Left renal cortex interstitium (tissue), 4 donors: ENCODE data around the gene SERPINE1. TPM values are rescaled to one million over a fixed set of nuclear protein-coding genes. Genes with fewer than 3 reads are reported as not detected.
"Not testable (repeated sequence)": the region's sequence is repeated elsewhere in the genome, so short reads cannot be mapped to it uniquely, and the experiment has no call there.

Experiments
- DNase-seq, 4 donors: peaks; one replicate each; pipeline ENCODE4 v3.0.0-alpha.2; 2013; ENCODE audit warnings: low read depth in 4 of 4, low spot score in 2 of 4, missing footprints in 1 of 4
- polyA plus RNA-seq, 4 donors: library from polyadenylated mRNA; unstranded; fragments of 120-200 nt; gene quantifications; one replicate each; pipeline ENCODE4 v1.2.1, GENCODE V29; 2013; ENCODE audit not compliant: insufficient read length in 4 of 4

Gene SERPINE1
- 1 to 10 TPM in 2 of 4 donors, under 1 TPM in 2; 0.72 to 5.8 (median 1.2) TPM for polyA plus RNA-seq

GRCh38 chr7:101126651-101127459, at the start of gene SERPINE1:
Gene SERPINE1 (plus strand): TSS chr7:101127104. CDS start chr7:101128394, 1,290 bp downstream.
- peak in 3 of 4 donors; percentile 70 to 87 (median 78) for DNase-seq

GRCh38 chr7:101077303-101078086, 49.4 kb upstream of the SERPINE1 start:
- peak in 1 of 4 donors; percentile 80 for DNase-seq

DNA sequence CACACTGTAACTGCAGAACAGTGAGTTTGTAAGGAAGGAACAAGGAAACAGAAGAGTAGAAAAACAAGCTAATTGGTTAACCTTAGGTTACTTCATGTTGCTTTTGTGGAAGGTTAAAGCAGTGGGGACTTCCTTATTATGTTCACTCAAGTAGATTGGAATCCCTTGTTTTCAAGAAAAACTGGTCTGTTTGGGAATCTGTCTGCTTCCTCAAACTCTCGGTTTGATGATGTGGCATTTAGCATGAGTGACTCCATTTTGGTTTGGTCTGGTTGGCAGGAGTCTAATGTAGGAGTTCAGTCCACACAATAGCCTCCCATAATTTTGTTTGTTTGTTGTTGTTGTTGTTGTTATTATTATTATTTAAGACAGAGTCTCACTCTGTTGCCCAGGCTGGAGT, 45.5 kb upstream of the SERPINE1 start:
- DNase-seq, result no peak

DNA sequence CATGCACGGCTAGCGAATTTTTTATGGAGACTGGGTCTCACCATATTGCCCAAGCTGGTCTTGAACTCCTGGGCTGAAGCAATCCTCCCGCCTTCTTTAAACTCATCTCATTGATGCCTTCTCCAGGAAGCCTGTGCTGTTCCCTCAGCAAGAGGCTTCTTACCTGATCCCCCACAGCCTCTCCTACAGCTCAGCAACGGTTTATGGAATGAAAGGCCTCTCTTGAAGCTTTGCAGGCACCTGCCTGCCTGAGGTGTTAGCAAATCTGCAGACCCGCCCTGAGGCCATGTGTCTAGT, 42.1 kb upstream of the SERPINE1 start:
- no peak for DNase-seq

GRCh38 chr7:101085162-101085964, 41.5 kb upstream of the SERPINE1 start, which contains the start of gene TRIM56:
Gene TRIM56 (plus strand): TSS chr7:101085481. CDS start chr7:101087313, 1,832 bp downstream.
- DNase-seq, result peak; percentile 55 to 73 (median 64)

DNA sequence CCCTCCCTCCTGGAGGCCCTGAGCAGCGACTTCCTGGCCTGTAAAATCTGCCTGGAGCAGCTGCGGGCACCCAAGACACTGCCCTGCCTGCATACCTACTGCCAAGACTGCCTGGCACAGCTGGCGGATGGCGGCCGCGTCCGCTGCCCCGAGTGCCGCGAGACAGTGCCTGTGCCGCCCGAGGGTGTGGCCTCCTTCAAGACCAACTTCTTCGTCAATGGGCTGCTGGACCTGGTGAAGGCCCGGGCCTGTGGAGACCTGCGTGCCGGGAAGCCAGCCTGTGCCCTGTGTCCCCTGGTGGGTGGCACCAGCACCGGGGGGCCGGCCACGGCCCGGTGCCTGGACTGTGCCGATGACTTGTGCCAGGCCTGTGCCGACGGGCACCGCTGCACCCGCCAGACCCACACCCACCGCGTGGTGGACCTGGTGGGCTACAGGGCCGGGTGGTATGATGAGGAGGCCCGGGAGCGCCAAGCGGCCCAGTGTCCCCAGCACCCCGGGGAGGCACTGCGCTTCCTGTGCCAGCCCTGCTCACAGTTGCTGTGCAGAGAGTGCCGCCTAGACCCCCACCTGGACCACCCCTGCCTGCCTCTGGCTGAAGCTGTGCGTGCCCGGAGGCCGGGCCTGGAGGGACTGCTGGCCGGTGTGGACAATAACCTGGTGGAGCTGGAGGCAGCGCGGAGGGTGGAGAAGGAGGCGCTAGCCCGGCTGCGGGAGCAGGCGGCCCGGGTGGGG, 39.4 kb upstream of the SERPINE1 start:
- no peak for DNase-seq

DNA sequence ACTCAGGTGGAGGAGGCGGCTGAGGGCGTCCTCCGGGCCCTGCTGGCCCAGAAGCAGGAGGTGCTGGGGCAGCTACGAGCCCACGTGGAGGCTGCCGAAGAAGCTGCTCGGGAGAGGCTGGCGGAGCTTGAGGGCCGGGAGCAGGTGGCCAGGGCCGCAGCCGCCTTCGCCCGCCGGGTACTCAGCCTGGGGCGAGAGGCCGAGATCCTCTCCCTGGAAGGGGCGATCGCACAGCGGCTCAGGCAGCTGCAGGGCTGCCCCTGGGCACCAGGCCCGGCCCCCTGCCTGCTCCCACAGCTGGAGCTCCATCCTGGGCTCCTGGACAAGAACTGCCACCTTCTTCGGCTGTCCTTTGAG, 38.9 kb upstream of the SERPINE1 start:
- no peak for DNase-seq

- DNase-seq, result no peak
Measured at GRCh38 chr7:101088858-101089529, 37.9 kb upstream of the SERPINE1 start.

GRCh38 chr7:101089876-101090275, 37.0 kb upstream of the SERPINE1 start:
- no peak for DNase-seq

DNA sequence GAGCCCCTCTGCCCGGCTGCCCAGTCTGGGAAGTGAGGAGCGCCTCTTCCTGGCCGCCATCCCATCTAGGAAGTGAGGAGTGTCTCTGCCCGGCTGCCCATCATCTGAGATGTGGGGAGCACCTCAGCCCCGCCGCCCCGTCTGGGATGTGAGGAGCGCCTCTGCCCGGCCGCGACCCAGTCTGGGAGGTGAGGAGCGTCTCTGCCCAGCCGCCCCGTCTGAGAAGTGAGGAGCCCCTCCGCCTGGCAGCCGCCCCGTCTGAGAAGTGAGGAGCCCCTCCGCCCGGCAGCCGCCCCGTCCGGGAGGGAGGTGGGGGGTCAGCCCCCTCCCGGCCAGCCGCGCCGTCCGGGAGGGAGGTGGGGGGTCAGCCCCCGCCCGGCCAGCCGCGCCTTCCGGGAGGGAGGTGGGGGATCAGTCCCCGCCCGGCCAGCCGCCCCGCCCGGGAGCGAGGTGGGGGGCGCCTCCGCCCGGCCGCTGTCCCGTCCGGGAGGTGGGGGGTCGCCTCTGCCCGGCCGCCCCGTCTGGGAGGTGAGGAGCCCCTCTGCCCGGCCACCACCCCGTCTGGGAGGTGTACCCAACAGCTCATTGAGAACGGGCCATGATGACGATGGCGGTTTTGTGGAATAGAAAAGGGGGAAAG, 34.5 kb upstream of the SERPINE1 start:
- DNase-seq, result not testable (repeated sequence)

- no peak for DNase-seq
Measured at GRCh38 chr7:101093906-101094305, 33.0 kb upstream of the SERPINE1 start.

- no peak for DNase-seq
Measured at GRCh38 chr7:101094376-101094775, 32.5 kb upstream of the SERPINE1 start.

- DNase-seq, result no peak
Measured at GRCh38 chr7:101094791-101095375, 32.0 kb upstream of the SERPINE1 start.

- DNase-seq, result no peak
Measured at GRCh38 chr7:101096331-101096956, 30.5 kb upstream of the SERPINE1 start.

GRCh38 chr7:101096957-101097347, 30.0 kb upstream of the SERPINE1 start:
- no peak for DNase-seq

DNA sequence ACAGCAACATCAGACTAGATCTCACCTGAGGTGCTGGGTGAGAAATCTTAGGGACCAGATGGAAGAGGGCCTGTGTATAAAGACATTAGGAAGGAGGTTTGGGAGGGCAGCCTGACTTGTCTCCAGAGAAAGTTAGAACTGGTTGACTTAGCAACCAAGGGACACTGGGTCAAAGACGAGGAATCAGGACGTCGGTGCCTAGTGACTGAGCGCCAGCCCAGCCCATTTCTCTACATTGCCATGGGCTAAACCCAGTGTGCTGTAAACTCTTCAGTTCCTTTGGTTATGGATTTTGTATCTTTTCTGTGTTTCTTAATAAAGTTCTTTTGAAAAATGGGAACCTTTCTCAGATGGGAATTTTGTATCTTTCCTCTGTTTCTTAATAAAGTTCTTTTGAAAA, 29.3 kb upstream of the SERPINE1 start:
- DNase-seq, result no peak

DNA sequence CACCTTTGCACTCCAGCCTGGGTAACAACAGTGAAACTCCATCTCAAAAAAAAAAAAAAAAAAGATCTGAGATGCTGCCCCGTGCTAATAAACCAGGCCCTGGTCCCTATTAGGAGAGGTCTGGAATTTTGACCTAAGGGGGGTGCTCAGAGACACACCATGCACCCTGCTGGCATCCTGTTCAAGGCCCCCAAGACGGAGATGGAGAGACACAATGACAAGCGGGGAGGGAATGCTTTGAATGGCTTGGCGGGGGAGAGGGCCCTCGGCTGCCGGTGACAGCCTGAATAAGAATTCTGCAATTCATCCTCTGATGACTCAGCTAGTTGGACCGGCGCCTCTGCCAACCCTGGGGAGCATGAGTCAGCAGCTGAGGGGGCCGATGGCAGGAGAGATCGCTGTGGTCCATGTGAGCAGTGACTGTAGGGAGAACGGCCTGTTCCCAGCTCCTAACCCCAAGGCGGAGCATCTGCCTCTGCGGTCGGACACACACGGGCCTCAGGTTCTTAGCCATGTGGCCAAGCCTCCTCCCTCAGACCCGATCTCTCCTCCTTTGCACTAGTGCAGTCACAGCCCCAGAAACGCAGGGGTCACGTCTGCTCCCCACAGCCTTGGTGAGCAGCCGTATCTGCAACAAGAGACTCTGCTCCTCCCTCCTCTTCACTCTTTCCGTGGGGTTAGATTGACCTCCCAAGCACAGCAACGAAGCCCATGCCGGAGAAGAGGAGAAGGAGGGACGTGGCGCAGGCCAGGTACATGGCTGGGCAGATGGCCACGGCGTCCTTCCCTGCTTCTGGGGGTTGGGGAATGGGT, 26.7 kb upstream of the SERPINE1 start:
- peak in 1 of 4 donors; percentile 38 for DNase-seq
